Activated CD4-positive, CD25-positive, alpha-beta regulatory T cell treated with anti-CD3 and anti-CD28 coated beads, Interleukin-2, amount 50 U/mL, for 16 hours (primary cell): ENCODE measurements around the gene TRAPPC2L.

ENCODE experiments used
- DNase-seq: peaks from one replicate; pipeline ENCODE4 v3.0.0-alpha.2; 2020; ENCODE audit warnings: low read depth, low spot score

TRAPPC2L gene

GRCh38 chr16:88859381-88860091, 2.6 kb downstream of the TRAPPC2L start:
- no peak for DNase-seq

- no peak for DNase-seq
Measured at GRCh38 chr16:88861359-88861758, 4.4 kb downstream of the TRAPPC2L start.

- no peak for DNase-seq
Measured at GRCh38 chr16:88862968-88863367, 6.0 kb downstream of the TRAPPC2L start.

GRCh38 chr16:88863426-88863825, 6.5 kb downstream of the TRAPPC2L start:
- DNase-seq, result no peak

- no peak for DNase-seq
Measured at GRCh38 chr16:88864099-88864498, 7.2 kb downstream of the TRAPPC2L start.

- DNase-seq, result no peak
Measured at GRCh38 chr16:88864521-88864920, 7.6 kb downstream of the TRAPPC2L start.

GRCh38 chr16:88865310-88865709, 8.4 kb downstream of the TRAPPC2L start:
- DNase-seq, result no peak

GRCh38 chr16:88865742-88866141, 8.8 kb downstream of the TRAPPC2L start:
- no peak for DNase-seq

GRCh38 chr16:88866151-88866920, 9.4 kb downstream of the TRAPPC2L start, which contains the start of gene PABPN1L:
Gene PABPN1L, minus strand, starts transcription at chr16:88866660. Its CDS starts 54 bp downstream, at chr16:88866606.
- DNase-seq, result no peak

- DNase-seq, result no peak
Measured at GRCh38 chr16:88867581-88868246, 10.8 kb downstream of the TRAPPC2L start.

GRCh38 chr16:88868974-88869672, 12.2 kb downstream of the TRAPPC2L start:
- no peak for DNase-seq

- no peak for DNase-seq
Measured at GRCh38 chr16:88869673-88869980, 12.7 kb downstream of the TRAPPC2L start.

GRCh38 chr16:88870608-88871348, 13.9 kb downstream of the TRAPPC2L start:
- no peak for DNase-seq

- no peak for DNase-seq
Measured at GRCh38 chr16:88871349-88871702, 14.4 kb downstream of the TRAPPC2L start.

GRCh38 chr16:88871730-88872416, 14.9 kb downstream of the TRAPPC2L start:
- DNase-seq, result no peak

- no peak for DNase-seq
Measured at GRCh38 chr16:88872650-88873331, 15.9 kb downstream of the TRAPPC2L start.

- DNase-seq, result no peak
Measured at GRCh38 chr16:88874938-88875599, 18.1 kb downstream of the TRAPPC2L start.

GRCh38 chr16:88875703-88876234, 18.8 kb downstream of the TRAPPC2L start:
- DNase-seq, result no peak

- DNase-seq, result no peak
Measured at GRCh38 chr16:88876942-88877526, 20.1 kb downstream of the TRAPPC2L start.
